ENCODE results near the gene ANGPTL4.

- TF ChIP-seq CTCF (IDR thresholded peaks at IDR 0.05; ENCODE audit: insufficient read depth, low read length, poor library complexity, severe bottlenecking) = no peak
- no peak for TF ChIP-seq EZH2phosphoT487 (conservative IDR thresholded peaks at IDR 0.05; ENCODE audit: low read length)
Measured at GRCh38 chr19:8390617-8390981, 26.6 kb downstream of the ANGPTL4 start.
